Ovary (tissue), 3 donors: ENCODE measurements around the gene EFCAB6.

Source experiments
- EP300 ChIP-seq: sonication (generic); formaldehyde crosslinking; IDR thresholded peaks from one replicate; pipeline ENCODE4 v1.6.1; 2017; ENCODE audit warnings: antibody characterized with exemption
- TF ChIP-seq, protein P1 (sequence below), 3 donors: fragments of 450-650 bp in 2 of 3; fragments of 200-600 bp in 1 of 3; IDR thresholded peaks; one replicate each; pipeline versions ENCODE4 v1.5.1 to v1.8.0; 2016 to 2022; ENCODE audit warnings: antibody characterized with exemption in 3 of 3, mild to moderate bottlenecking in 1 of 3
- donor health status: DM: no; HTN: no; CAD: no.

GRCh38 chr22:43631846-43632245, 180.3 kb downstream of the EFCAB6 start:
- TF ChIP-seq, protein P1, sequence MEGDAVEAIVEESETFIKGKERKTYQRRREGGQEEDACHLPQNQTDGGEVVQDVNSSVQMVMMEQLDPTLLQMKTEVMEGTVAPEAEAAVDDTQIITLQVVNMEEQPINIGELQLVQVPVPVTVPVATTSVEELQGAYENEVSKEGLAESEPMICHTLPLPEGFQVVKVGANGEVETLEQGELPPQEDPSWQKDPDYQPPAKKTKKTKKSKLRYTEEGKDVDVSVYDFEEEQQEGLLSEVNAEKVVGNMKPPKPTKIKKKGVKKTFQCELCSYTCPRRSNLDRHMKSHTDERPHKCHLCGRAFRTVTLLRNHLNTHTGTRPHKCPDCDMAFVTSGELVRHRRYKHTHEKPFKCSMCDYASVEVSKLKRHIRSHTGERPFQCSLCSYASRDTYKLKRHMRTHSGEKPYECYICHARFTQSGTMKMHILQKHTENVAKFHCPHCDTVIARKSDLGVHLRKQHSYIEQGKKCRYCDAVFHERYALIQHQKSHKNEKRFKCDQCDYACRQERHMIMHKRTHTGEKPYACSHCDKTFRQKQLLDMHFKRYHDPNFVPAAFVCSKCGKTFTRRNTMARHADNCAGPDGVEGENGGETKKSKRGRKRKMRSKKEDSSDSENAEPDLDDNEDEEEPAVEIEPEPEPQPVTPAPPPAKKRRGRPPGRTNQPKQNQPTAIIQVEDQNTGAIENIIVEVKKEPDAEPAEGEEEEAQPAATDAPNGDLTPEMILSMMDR (IDR thresholded peaks at IDR 0.05), result no peak
- no peak for TF ChIP-seq EP300
